ENCODE data around the gene SH2D3A. TPM values are rescaled to one million over a fixed set of nuclear protein-coding genes. Genes with fewer than 3 reads are reported as not detected.

The SH2D3A gene
- total and polyA plus RNA-seq, 2 of the 8 experiments (the other 6 are each of a cell fraction or from before 2014, with no cell fraction given) = 14.5 to 22.1 TPM

DNA sequence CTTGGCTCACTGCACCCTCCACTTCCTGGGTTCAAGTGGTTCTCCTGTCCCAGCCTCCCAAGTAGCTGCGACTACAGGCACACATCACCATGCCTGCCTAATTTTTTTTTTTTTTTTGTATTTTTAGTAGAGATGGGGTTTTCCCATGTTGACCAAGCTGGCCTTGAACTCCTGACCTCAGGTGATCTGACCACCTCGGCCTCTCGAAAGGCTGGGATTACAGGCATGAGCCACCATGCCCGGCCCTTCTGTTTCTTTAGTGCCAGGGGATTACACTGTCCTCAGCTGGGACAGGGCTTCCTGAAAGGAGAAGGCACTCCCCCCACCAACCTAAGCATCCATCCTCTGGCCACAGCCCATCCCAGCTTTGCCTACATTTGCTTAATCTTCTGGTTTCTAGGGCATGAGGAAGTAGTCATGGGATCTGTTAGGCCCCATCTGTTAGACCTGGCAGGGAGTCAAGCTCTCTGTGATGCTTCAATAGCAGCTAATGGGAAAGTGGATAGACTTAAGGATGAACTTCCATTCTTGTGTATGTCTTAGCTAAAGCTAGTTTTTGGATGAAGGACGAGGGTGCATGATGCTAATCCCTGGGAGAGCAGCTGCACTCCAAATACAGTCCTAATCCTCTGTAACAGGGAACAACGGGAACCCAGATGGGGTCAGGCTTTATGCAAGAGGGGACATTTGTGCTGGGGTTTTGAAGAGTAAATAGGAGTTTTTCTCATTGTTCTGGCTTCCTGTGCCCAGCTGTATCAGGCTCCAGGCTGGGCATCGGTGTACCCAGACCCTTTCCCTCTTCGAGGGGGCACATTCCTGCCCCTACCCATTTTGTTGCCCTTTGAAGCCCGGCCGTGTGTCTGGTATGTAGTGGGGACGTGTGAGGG is 7.8 kb upstream of the SH2D3A start:
- Histone ChIP-seq H2AFZ (ENCODE audit: low read length) (no peak overlapping the region), H3K23ac (ENCODE audit: insufficient read length) (no peak overlapping the region), H3K23me2 (ENCODE audit: low read depth, low read length) (peaks cover 9% of the 10 kb centered on the region; the same call in 1 of the 2 replicates), H4K8ac (ENCODE audit: extremely low read depth, insufficient read depth, low read length) (no peak overlapping the region), H3K4me3 (ENCODE audit: extremely low read depth in 1 of 4, insufficient read depth in 2 of 4, low read depth in 3 of 4, low read length in 4 of 4) (no peak overlapping the region), H2BK12ac (ENCODE audit: low read depth, low read length) (no peak overlapping the region), H3K14ac (ENCODE audit: insufficient read length) (no peak overlapping the region), H3K9me3 (ENCODE audit: insufficient read depth in 2 of 2, low read depth in 1 of 2, low read length in 1 of 2) (peaks cover 0 to 8% of the 10 kb centered on the region in 2 experiments; a peak in 2 of 4 replicates), H2BK15ac (ENCODE audit: low read length) (no peak overlapping the region), H3K56ac (replicated peaks; ENCODE audit: insufficient read length, low read depth, low read length) (no peak overlapping the region), H2BK120ac (replicated peaks; ENCODE audit: low read depth, low read length) (no peak overlapping the region), H3K36me3 (ENCODE audit: control insufficient read depth in 2 of 4, insufficient read depth in 4 of 4, low read length in 3 of 4) (no peaks in the 10 kb centered on the region), H3K4me2 (ENCODE audit: insufficient read depth in 1 of 2, low read depth in 2 of 2, low read length in 2 of 2) (no peak overlapping the region), H3K18ac (ENCODE audit: extremely low read depth, low read length) (no peak overlapping the region), H3K79me2 (ENCODE audit: control insufficient read depth in 1 of 2, insufficient read depth in 2 of 2, low read length in 2 of 2) (no peaks in the 10 kb centered on the region), H3K9ac (replicated peaks in 1 of 4; ENCODE audit: extremely low read depth in 1 of 4, low read depth in 3 of 4, low read length in 3 of 4) (no peak overlapping the region), H4K5ac (ENCODE audit: insufficient read length, low read depth, low read length) (no peak overlapping the region), H3K27ac (ENCODE audit: low read depth, low read length) (no peak overlapping the region), H4K20me1 (replicated peaks in 1 of 2; ENCODE audit: control insufficient read depth in 1 of 2, insufficient read depth in 2 of 2, low read length in 2 of 2) (no peaks in the 10 kb centered on the region), H3K4me1 (replicated peaks in 1 of 4; ENCODE audit: control insufficient read depth in 3 of 4, insufficient read depth in 4 of 4, low read length in 3 of 4) (peaks cover 0 to 13% (median 2%) of the 10 kb centered on the region in 4 experiments; a peak in 3 of 7 replicates), H2BK20ac (ENCODE audit: low read length) (no peak overlapping the region), H2BK5ac (ENCODE audit: low read depth, low read length) (no peak overlapping the region), H3K27me3 (replicated peaks in 1 of 4; ENCODE audit: control insufficient read depth in 3 of 4, extremely low read depth in 1 of 4, insufficient read depth in 3 of 4, low read length in 3 of 4) (no peaks in the 10 kb centered on the region), H4K91ac (replicated peaks; ENCODE audit: insufficient read length, low read length) (no peak overlapping the region), H3K4ac (replicated peaks; ENCODE audit: insufficient read length, low read depth, low read length) (no peak overlapping the region), H3K79me1 (ENCODE audit: low read depth, low read length) (no peaks in the 10 kb centered on the region), H2AK5ac (ENCODE audit: low read depth, low read length) (no peak overlapping the region; the same call in 1 of the 2 replicates)
- DNase-seq (ENCODE audit: low read depth in 1 of 2, low spot score in 2 of 2) (no peak), FAIRE-seq (no peak)
- ChIA-PET CTCF (ENCODE audit: partially characterized antibody) (interaction anchor here (0.8 to 1.2 kb wide), 4 partner anchors 10 to 286 kb away, joined by 3 read pairs; no protein-coding TSS in a partner anchor), POLR2A (ENCODE audit: partially characterized antibody) (interaction anchor here (1.1 kb wide), 1 partner anchor 37 kb away, joined by 3 read pairs; no protein-coding TSS in a partner anchor)
- WGBS, 2 experiments (ENCODE audit: extremely low coverage in 1 of 2, insufficient coverage in 1 of 2, insufficient read length in 1 of 2, insufficient replicate concordance in 2 of 2, low coverage in 1 of 2, low lambda C conversion rate in 2 of 2, missing lambda C conversion rate in 1 of 2) = 86% methylated on average over 7 of the region's 11 CpGs; no CpG with 5 or more reads in 1 of the 2 experiments
- TF ChIP-seq MAFK (IDR thresholded peaks at IDR 0.05; ENCODE audit: low read depth, low read length) (no peak), CBX8 (IDR thresholded peaks at IDR 0.05; ENCODE audit: borderline replicate concordance, low read depth, low read length) (no peak), RXRA (IDR thresholded peaks at IDR 0.05; ENCODE audit: insufficient read depth, low read depth, low read length) (no peak), SRF (IDR thresholded peaks at IDR 0.05; ENCODE audit: low read depth, low read length) (no peak), BRCA1 (IDR thresholded peaks at IDR 0.05; ENCODE audit: low read depth, low read length) (no peak)

All from H1 (cell line).